ENCODE results near the gene CFAP91. TPM values are rescaled to one million over a fixed set of nuclear protein-coding genes. Genes with fewer than 3 reads are reported as not detected.
A peak's percentile ranks its signal among the peaks of the same experiment; 100 is the strongest.
"Not testable (repeated sequence)": the region's sequence is repeated elsewhere in the genome, so short reads cannot be mapped to it uniquely, and the experiment has no call there.

CFAP91 gene
- total RNA-seq, 1 donor from 2014 or later: 19.0 TPM

DNA sequence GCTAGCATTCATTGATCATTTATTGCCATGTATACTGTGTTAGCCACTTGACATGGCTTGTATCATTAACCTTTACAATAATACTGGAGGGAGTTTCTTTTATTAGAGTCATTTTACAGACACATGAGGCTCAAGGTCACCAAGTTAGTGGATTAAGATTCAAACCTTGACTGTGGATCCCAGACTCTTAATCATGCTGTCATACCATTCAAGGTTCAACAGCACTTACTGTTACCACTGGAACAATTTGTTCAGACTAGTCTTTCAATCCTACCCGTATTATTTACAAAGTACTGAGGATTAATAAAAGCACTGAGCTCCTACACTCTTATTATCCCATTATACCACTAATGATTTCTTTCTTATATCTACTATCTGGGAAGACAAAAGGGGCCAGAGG lies 26.8 kb upstream of the CFAP91 start:
- no peaks in the 10 kb centered on the region for H3K9me3 Mint-ChIP-seq
- peak overlapping the region; percentile 93 for H3K4me3 Mint-ChIP-seq
- peak overlapping the region; percentile 75 for H3K27ac Mint-ChIP-seq
- DNase-seq (ENCODE audit: extremely low spot score, unreplicated experiment): no peak
- H3K27me3 Mint-ChIP-seq: no peaks in the 10 kb centered on the region
- TF ChIP-seq, protein P1, sequence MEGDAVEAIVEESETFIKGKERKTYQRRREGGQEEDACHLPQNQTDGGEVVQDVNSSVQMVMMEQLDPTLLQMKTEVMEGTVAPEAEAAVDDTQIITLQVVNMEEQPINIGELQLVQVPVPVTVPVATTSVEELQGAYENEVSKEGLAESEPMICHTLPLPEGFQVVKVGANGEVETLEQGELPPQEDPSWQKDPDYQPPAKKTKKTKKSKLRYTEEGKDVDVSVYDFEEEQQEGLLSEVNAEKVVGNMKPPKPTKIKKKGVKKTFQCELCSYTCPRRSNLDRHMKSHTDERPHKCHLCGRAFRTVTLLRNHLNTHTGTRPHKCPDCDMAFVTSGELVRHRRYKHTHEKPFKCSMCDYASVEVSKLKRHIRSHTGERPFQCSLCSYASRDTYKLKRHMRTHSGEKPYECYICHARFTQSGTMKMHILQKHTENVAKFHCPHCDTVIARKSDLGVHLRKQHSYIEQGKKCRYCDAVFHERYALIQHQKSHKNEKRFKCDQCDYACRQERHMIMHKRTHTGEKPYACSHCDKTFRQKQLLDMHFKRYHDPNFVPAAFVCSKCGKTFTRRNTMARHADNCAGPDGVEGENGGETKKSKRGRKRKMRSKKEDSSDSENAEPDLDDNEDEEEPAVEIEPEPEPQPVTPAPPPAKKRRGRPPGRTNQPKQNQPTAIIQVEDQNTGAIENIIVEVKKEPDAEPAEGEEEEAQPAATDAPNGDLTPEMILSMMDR (conservative IDR thresholded peaks at IDR 0.05): no peak
- peaks cover 26% of the 10 kb centered on the region for H3K4me1 Mint-ChIP-seq (ENCODE audit: unreplicated experiment)
- H3K36me3 Mint-ChIP-seq: peaks cover 9% of the 10 kb centered on the region

GRCh38 chr3:119676771-119677640 lies 25.8 kb upstream of the CFAP91 start, which contains the start of gene COX17:
Gene COX17 (minus strand): TSS chr3:119677406. CDS start chr3:119677310, 96 bp downstream.
- peak; percentile 93 for DNase-seq (ENCODE audit: extremely low spot score, unreplicated experiment)
- H3K9me3 Mint-ChIP-seq: no peaks in the 10 kb centered on the region
- H3K36me3 Mint-ChIP-seq: peaks cover 5% of the 10 kb centered on the region
- peaks cover 26% of the 10 kb centered on the region for H3K4me1 Mint-ChIP-seq (ENCODE audit: unreplicated experiment)
- H3K4me3 Mint-ChIP-seq: peak within 1 kb of the TSS; percentile 93
- no peaks in the 10 kb centered on the region for H3K27me3 Mint-ChIP-seq
- peak within 1 kb of the TSS; percentile 92 for H3K27ac Mint-ChIP-seq
- TF ChIP-seq, protein P1 (conservative IDR thresholded peaks at IDR 0.05): no peak

DNA sequence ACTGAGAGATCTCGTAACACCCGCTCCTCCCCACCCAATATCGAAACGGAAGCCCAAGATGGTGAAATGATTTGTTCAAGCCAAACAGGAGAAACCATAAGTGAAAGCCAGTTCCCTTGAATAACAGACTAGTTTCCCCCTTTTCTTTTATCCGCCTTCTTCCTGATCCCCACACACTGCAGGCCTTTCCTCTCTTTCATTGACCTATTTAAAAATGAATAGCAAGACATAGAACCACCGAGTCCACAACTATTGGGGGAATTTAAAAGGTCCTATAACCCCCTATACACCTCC lies 25.2 kb upstream of the CFAP91 start:
- peaks cover 26% of the 10 kb centered on the region for H3K4me1 Mint-ChIP-seq (ENCODE audit: unreplicated experiment)
- peak overlapping the region; percentile 92 for H3K27ac Mint-ChIP-seq
- H3K4me3 Mint-ChIP-seq: peak overlapping the region; percentile 93
- TF ChIP-seq, protein P1 (conservative IDR thresholded peaks at IDR 0.05): no peak
- H3K36me3 Mint-ChIP-seq: peaks cover 5% of the 10 kb centered on the region
- H3K9me3 Mint-ChIP-seq: no peaks in the 10 kb centered on the region
- no peak for DNase-seq (ENCODE audit: extremely low spot score, unreplicated experiment)
- H3K27me3 Mint-ChIP-seq: no peaks in the 10 kb centered on the region

DNA sequence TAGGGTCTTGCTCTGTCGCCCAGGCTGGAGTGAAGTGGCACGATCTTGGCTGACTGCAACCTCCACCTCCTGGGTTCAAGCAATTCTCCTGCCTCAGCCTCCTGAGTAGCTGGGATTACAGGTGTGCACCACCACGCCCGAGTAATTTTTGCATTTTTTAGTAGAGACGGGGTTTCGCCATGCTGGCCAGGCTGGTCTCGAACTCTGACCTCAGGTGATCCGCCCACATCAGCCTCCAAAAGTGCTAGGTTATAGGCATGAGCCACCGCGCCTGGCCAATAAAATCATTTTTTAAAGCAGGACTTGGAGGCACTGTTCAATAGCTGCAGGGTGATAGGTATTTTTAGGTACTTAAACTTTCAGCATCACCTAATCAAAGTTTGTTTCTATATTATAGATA lies 24.6 kb upstream of the CFAP91 start:
- not testable (repeated sequence) for H3K27me3 Mint-ChIP-seq; H3K9me3 Mint-ChIP-seq; DNase-seq (ENCODE audit: extremely low spot score, unreplicated experiment); H3K36me3 Mint-ChIP-seq; H3K27ac Mint-ChIP-seq
- Mint-ChIP-seq H3K4me1 (ENCODE audit: unreplicated experiment) (peaks cover 26% of the 10 kb centered on the region), H3K4me3 (peak overlapping the region; percentile 29)

DNA sequence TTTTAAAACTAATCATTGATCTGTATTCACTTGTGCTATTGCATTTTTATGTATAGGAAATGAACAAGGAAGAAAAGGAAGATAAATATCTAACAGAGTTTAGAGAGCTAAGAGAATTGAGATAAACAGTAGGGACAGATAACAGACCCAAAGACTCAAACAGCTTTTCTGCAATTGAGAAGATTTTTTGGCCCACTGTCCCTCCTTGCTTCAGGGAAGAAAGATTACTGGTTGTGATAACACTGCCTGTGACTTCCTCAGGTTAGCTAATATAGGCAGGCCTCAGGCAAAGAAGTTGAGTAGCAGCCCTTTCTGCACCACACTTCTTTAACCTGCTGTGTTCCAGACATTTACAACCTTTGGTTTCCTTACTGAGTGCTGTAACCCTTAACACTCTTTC lies 22.9 kb upstream of the CFAP91 start:
- TF ChIP-seq, protein P1 (conservative IDR thresholded peaks at IDR 0.05): no peak
- DNase-seq (ENCODE audit: extremely low spot score, unreplicated experiment): no peak
- peaks cover 22% of the 10 kb centered on the region for H3K4me1 Mint-ChIP-seq (ENCODE audit: unreplicated experiment)
- H3K9me3 Mint-ChIP-seq: no peaks in the 10 kb centered on the region
- no peaks in the 10 kb centered on the region for H3K27me3 Mint-ChIP-seq
- no peak overlapping the region for H3K27ac Mint-ChIP-seq
- no peaks in the 10 kb centered on the region for H3K36me3 Mint-ChIP-seq
- no peak overlapping the region for H3K4me3 Mint-ChIP-seq

- no peaks in the 10 kb centered on the region for H3K9me3 Mint-ChIP-seq
- H3K27ac Mint-ChIP-seq: no peak overlapping the region
- no peak for DNase-seq (ENCODE audit: extremely low spot score, unreplicated experiment)
- no peak overlapping the region for H3K4me3 Mint-ChIP-seq
- no peaks in the 10 kb centered on the region for H3K27me3 Mint-ChIP-seq
- peaks cover 11% of the 10 kb centered on the region for H3K4me1 Mint-ChIP-seq (ENCODE audit: unreplicated experiment)
- no peaks in the 10 kb centered on the region for H3K36me3 Mint-ChIP-seq
- TF ChIP-seq, protein P1 (conservative IDR thresholded peaks at IDR 0.05): peak; percentile 65
Measured at GRCh38 chr3:119681279-119681678, 21.5 kb upstream of the CFAP91 start.

All from type B pancreatic cell (in vitro differentiated cells).